B cell (primary cell): ENCODE results near the gene SEMA6C. TPM values are rescaled to one million over a fixed set of nuclear protein-coding genes. Genes with fewer than 3 reads are reported as not detected.

ENCODE experiments used
- ATAC-seq: fragments of 200-7000 bp; cut with Tn5 transposase; one replicate; pipeline ENCODE4 v1.10.0; 2021; ENCODE audit warnings: low read depth, mild to moderate bottlenecking, moderate number of reproducible peaks, moderate library complexity
- CTCF ChIA-PET: fragments of 350-600 bp; sonication (Branson Sonifier 250); formaldehyde crosslinking; loops from one replicate; lab custom pipeline; 2021; ENCODE audit warnings: antibody characterized with exemption, inconsistent platforms; lab: Charles Lee
- POLR2A ChIA-PET: fragments of 350-600 bp; sonication (Branson Sonifier 250); formaldehyde crosslinking; loops from one replicate; lab custom pipeline; 2021; ENCODE audit warnings: antibody characterized with exemption; lab: Charles Lee
- DNase-seq: peaks from one replicate; pipeline ENCODE4 v3.0.0; 2013
- H2AFZ ChIP-seq: 2 replicates; pipeline ENCODE4 v1.6.1; 2012; ENCODE audit warnings: mild to moderate bottlenecking, low read depth, low read length; ENCODE audit not compliant: insufficient read depth, poor library complexity, severe bottlenecking
- H3K27ac ChIP-seq, 2 donors: 1 replicate in 1 of 2; 2 replicates in 1 of 2; pipeline ENCODE4 v1.5.1; 2012 to 2013; ENCODE audit warnings: low read length in 2 of 2, mild to moderate bottlenecking in 2 of 2, moderate library complexity in 1 of 2
- H3K27me3 ChIP-seq, 4 experiments: fragments of 200-600 bp in 1 of 4; sonication (generic) in 1 of 4; replicated peaks in 1 of 4; 1 replicate in 2 of 4; 2 replicates in 2 of 4; pipeline versions ENCODE4 v1.6.1 to v1.7.0; 2013 to 2016; ENCODE audit warnings: low read length in 3 of 4, mild to moderate bottlenecking in 2 of 4, mixed read lengths in 1 of 4, moderate library complexity in 1 of 4; ENCODE audit not compliant: insufficient read depth in 4 of 4, control insufficient read depth in 3 of 4; ENCODE audit errors: control extremely low read depth in 1 of 4
- H3K36me3 ChIP-seq, 2 experiments: replicated peaks in 1 of 2; 1 replicate in 1 of 2; 2 replicates in 1 of 2; pipeline versions ENCODE4 v1.6.1 to v1.7.1; 2013; ENCODE audit warnings: low read length in 1 of 2; ENCODE audit not compliant: insufficient read depth in 2 of 2, control insufficient read depth in 1 of 2; ENCODE audit errors: control extremely low read depth in 1 of 2, extremely low read depth in 1 of 2
- H3K4me1 ChIP-seq, 2 donors: fragments of 200-600 bp in 1 of 2; sonication (generic) in 1 of 2; 1 replicate in 1 of 2; 2 replicates in 1 of 2; pipeline versions ENCODE4 v1.5.1 to v1.6.1; 2013 to 2017; ENCODE audit warnings: low read length in 2 of 2; ENCODE audit not compliant: control insufficient read depth in 2 of 2, insufficient read depth in 2 of 2
- H3K4me2 ChIP-seq: replicated peaks from 2 replicates; pipeline ENCODE3; 2012; ENCODE audit warnings: mild to moderate bottlenecking, low read depth, low read length; ENCODE audit not compliant: poor library complexity, severe bottlenecking
- H3K4me3 ChIP-seq, 5 experiments: fragments of 200-600 bp in 1 of 5; sonication (generic) in 1 of 5; 1 replicate in 3 of 5; 2 replicates in 2 of 5; pipeline versions ENCODE4 v1.5.1 to v1.7.0; 2011 to 2016; ENCODE audit warnings: low read length in 4 of 5, mild to moderate bottlenecking in 4 of 5, low read depth in 2 of 5, control low read depth in 1 of 5, moderate library complexity in 1 of 5; ENCODE audit not compliant: insufficient read depth in 1 of 5; ENCODE audit errors: control extremely low read depth in 1 of 5, extremely low read depth in 1 of 5
- H3K79me2 ChIP-seq: fragments of 200-600 bp; sonication (generic); one replicate; pipeline ENCODE4 v1.6.0; 2016; ENCODE audit warnings: low read length; ENCODE audit not compliant: control insufficient read depth, insufficient read depth
- H3K9ac ChIP-seq: fragments of 200-600 bp; sonication (generic); 2 replicates; pipeline ENCODE4 v1.6.1; 2017; ENCODE audit warnings: mild to moderate bottlenecking, low read length, moderate library complexity
- H3K9me3 ChIP-seq, 3 donors: one replicate each; pipeline versions ENCODE4 v1.6.1 to v1.7.1; 2013; ENCODE audit warnings: low read length in 2 of 3; ENCODE audit not compliant: control insufficient read depth in 2 of 3, insufficient read depth in 1 of 3; ENCODE audit errors: control extremely low read depth in 1 of 3
- H4K20me1 ChIP-seq: 2 replicates; pipeline ENCODE4 v1.6.0; 2012; ENCODE audit warnings: mild to moderate bottlenecking, low read length; ENCODE audit not compliant: insufficient read depth, control insufficient read depth, poor library complexity, severe bottlenecking
- H3K27ac Mint-ChIP-seq: one replicate; pipeline ENCODE4 v1.8.0; 2021; ENCODE audit warnings: mixed read lengths
- H3K27me3 Mint-ChIP-seq: one replicate; pipeline ENCODE4 v1.8.0; 2021; ENCODE audit warnings: mixed read lengths
- H3K4me1 Mint-ChIP-seq: one replicate; pipeline ENCODE4 v1.8.0; 2021; ENCODE audit warnings: mixed read lengths
- H3K4me3 Mint-ChIP-seq: one replicate; pipeline ENCODE4 v1.8.0; 2021; ENCODE audit warnings: mixed read lengths
- H3K9me3 Mint-ChIP-seq: one replicate; pipeline ENCODE4 v1.8.0; 2022; ENCODE audit warnings: mixed read lengths; ENCODE audit not compliant: insufficient read depth
- EZH2 ChIP-seq: IDR thresholded peaks from 2 replicates; pipeline ENCODE4 v1.6.1; 2012; ENCODE audit warnings: borderline replicate concordance, low read depth, mild to moderate bottlenecking, moderate library complexity, low read length; ENCODE audit not compliant: insufficient read depth, poor library complexity, severe bottlenecking
- WGBS: methylation state at CpG from one replicate; pipeline ENCODE4 v1.1.5; 2013; ENCODE audit warnings: missing lambda C conversion rate; ENCODE audit not compliant: insufficient coverage; 5-methylcytosine and 5-hydroxymethylcytosine counted together
- intact Hi-C: fragments of 100-400 bp; cut with micrococcal nuclease; formaldehyde crosslinking; loops from one replicate; pipeline ENCODE4 v1.10.0; 2022
- polyA plus RNA-seq: library from polyadenylated mRNA; depleted of rRNA; stranded (reverse); fragments of >200 nt; gene quantifications from 2 replicates; pipeline ENCODE4 v1.2.3, GENCODE V29; 2012
- total RNA-seq, 2 donors: library from RNA; stranded (reverse); fragments of 120-200 nt in 1 of 2; gene quantifications; 1 replicate in 1 of 2; 2 replicates in 1 of 2; pipeline versions ENCODE4 v1.2.3 to v1.2.4, GENCODE V29; 2013 to 2022
- TF ChIP-seq, protein P1 (sequence below): fragments of 200-600 bp; IDR thresholded peaks from one replicate; pipeline ENCODE4 v1.8.0; 2022; ENCODE audit warnings: antibody characterized with exemption, mild to moderate bottlenecking

The SEMA6C gene
- total and polyA plus RNA-seq, 2 donors (not counting 1 experiment from before 2014, with no cell fraction given), result 0.86 to 1.3 TPM

DNA sequence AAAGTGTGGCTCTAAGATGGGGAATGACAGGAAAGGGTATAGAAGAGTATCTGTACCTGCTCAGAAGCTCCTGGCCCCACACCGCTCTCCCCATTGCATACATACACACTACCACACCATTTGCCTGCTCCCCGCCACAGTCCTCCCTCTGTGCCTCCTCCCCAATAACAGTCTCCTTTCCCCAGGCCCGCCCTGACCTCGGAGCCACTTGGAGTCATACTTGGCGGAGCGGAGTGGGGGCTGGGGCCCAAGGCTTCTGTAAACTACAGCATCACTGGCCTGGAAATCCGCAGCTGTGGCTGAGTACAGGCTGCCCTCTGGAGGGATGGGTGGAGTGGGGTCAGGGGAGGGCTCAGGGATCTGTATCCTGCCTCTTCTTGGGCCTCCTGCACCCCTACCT, 8.6 kb downstream of the SEMA6C start:
- no peaks in the 10 kb centered on the region for H3K9me3 ChIP-seq
- ChIA-PET CTCF (no interaction called here), POLR2A (no interaction called here)
- H3K4me3 ChIP-seq, result no peak overlapping the region
- H3K79me2 ChIP-seq, result no peaks in the 10 kb centered on the region
- Mint-ChIP-seq H3K27me3 (no peaks in the 10 kb centered on the region), H3K4me1 (peaks cover 3% of the 10 kb centered on the region), H3K4me3 (no peak overlapping the region), H3K27ac (no peak overlapping the region), H3K9me3 (no peaks in the 10 kb centered on the region)
- H3K27ac ChIP-seq, result no peak overlapping the region
- H3K27me3 ChIP-seq, result no peaks in the 10 kb centered on the region
- H4K20me1 ChIP-seq, result no peaks in the 10 kb centered on the region
- intact Hi-C loops, result no loop called here
- no peak overlapping the region for H3K4me2 ChIP-seq
- H3K4me1 ChIP-seq, result peaks cover 0 to 4% of the 10 kb centered on the region in 2 donors
- ATAC-seq, result no peak
- H3K9ac ChIP-seq, result no peak overlapping the region
- WGBS, result 97% methylated on average over 6 of the region's 7 CpGs
- no peak overlapping the region for H2AFZ ChIP-seq
- no peak for TF ChIP-seq EZH2
- TF ChIP-seq, protein P1, sequence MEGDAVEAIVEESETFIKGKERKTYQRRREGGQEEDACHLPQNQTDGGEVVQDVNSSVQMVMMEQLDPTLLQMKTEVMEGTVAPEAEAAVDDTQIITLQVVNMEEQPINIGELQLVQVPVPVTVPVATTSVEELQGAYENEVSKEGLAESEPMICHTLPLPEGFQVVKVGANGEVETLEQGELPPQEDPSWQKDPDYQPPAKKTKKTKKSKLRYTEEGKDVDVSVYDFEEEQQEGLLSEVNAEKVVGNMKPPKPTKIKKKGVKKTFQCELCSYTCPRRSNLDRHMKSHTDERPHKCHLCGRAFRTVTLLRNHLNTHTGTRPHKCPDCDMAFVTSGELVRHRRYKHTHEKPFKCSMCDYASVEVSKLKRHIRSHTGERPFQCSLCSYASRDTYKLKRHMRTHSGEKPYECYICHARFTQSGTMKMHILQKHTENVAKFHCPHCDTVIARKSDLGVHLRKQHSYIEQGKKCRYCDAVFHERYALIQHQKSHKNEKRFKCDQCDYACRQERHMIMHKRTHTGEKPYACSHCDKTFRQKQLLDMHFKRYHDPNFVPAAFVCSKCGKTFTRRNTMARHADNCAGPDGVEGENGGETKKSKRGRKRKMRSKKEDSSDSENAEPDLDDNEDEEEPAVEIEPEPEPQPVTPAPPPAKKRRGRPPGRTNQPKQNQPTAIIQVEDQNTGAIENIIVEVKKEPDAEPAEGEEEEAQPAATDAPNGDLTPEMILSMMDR, result no peak
- no peak for DNase-seq
- H3K36me3 ChIP-seq, result no peaks in the 10 kb centered on the region

DNA sequence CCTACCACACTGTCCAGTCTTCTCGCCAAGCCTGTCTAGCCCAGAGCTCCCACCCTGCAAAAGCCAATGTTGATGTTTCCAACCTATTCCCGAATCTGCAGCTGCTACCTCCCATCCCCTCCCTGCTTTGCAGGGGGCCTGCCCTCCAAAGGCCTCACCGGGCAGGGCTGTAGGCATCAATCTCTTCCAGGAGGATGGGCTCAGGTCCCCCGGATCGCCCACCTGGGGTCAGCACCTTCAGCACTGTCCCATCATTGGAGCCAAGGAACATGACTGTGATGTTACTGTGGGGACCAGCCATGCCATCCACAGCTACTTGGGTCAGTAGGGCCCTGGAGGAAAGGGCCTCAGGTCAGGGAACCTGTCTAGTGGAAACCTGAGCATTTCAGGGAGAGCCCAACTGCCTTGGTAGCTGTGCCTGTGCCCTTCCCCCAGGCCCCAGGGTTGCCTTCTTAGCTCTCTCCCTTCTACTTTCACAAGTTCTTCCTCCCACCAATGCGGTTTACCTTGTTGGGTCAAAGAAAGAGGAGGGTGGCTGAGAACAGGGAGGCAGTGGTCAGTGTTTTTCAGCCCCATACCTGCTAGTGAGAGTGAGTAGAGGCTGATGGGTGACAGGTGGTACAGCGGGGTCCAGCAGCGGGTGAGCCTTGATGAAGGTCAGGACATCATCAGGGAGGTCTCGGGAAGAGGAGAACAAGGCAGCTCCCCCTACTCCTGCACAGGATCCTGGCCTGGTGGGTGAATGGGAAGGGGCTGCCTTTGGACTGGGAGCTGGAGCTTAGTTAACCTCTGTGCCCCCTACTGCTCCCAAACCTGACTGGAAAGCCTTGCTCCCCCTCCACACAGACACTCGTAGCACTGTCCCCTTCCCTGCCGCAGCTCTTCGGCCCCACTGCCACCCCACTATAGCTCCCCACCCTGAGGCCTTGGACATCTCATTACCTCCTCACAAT, 10.7 kb downstream of the SEMA6C start:
- Histone ChIP-seq H3K4me3 (no peak overlapping the region), H3K9me3 (no peaks in the 10 kb centered on the region), H3K27me3 (peaks cover 0 to 4% (median 0%) of the 10 kb centered on the region in 4 experiments), H3K4me2 (no peak overlapping the region), H3K36me3 (no peaks in the 10 kb centered on the region), H3K27ac (no peak overlapping the region), H3K4me1 (peaks cover 6 to 12% of the 10 kb centered on the region in 2 donors), H3K79me2 (no peaks in the 10 kb centered on the region), H3K9ac (no peak overlapping the region), H2AFZ (no peak overlapping the region), H4K20me1 (no peaks in the 10 kb centered on the region)
- H3K27me3 Mint-ChIP-seq, result no peaks in the 10 kb centered on the region
- ChIA-PET POLR2A (no interaction called here), CTCF (interaction anchor here (0.6 to 0.8 kb wide), 2 partner anchors 8 to 35 kb away, joined by 3 read pairs; no protein-coding TSS in a partner anchor)
- no peak for ATAC-seq
- H3K4me1 Mint-ChIP-seq, result peaks cover 11% of the 10 kb centered on the region
- TF ChIP-seq, protein P1, result no peak
- no peak for TF ChIP-seq EZH2
- intact Hi-C loops, result no loop called here
- 88% methylated on average over 8 of the region's 12 CpGs for WGBS
- H3K9me3 Mint-ChIP-seq, result no peaks in the 10 kb centered on the region
- no peak overlapping the region for H3K27ac Mint-ChIP-seq
- H3K4me3 Mint-ChIP-seq, result no peak overlapping the region
- DNase-seq, result no peak
